ENCODE measurements around the gene HRK. TPM values are rescaled to one million over a fixed set of nuclear protein-coding genes. Genes with fewer than 3 reads are reported as not detected.

The HRK gene
- total RNA-seq = not detected in 2 replicates

DNA sequence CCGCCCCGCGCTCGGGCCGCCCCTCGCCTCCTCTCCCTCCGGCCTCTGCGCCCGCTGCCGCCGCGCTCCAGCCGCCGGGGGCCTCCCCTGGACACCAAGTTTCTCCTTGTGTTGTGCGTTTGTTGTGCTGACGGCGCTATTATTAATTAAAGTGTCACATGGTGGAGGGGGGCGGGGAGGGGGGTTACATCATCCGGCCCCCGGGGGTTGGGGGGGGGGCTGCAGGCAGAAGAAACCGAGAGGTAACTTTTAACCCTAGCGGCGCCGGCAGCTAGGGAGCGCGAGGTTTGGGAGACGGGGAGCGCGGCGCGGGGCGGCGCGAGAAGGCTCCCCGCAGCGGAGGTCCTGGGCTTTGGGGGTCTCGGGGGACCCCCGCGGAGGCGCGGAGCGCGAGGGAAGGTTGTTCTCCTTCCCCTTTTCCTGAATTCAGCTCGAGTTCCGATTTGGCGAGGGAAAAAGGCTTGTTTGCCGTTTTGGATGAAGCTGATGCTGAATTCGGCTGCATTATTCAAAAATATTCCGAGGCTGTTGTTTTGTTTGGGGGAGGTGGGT is at the start of gene HRK:
HRK (minus strand) TSS at position 117 of the 552 bp plus-strand sequence. CDS start 134 bp downstream, outside the sequence.
- intact Hi-C loops (cut with micrococcal nuclease) = no loop called here

DNA sequence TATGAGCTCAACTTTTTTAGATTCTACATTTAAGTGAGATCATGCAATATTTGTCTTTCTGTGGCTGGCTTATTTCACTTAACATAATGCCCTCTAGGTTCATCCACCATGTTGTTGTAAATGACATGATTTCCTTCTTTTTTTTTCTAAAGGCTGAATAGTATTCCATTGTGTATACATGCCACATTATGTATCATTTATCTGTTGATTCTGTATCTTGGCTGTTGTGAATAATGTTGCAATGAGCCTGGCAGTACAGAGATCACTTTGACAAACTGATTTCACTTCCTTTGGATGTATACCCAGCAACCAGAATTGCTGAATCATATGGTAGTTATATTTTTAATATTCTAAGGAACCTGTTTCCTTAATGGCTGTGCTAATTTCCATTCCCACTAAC is 48.6 kb upstream of the HRK start:
- intact Hi-C loops (cut with micrococcal nuclease) = loop anchor here (10.0 kb wide), 1 partner anchor 795 kb away; no protein-coding TSS in a partner anchor

- intact Hi-C loops (cut with micrococcal nuclease) = loop anchor here (10.0 kb wide), 1 partner anchor 794 kb away; no protein-coding TSS in a partner anchor
These were observed 47.3 kb upstream of the HRK start for GRCh38 chr12:116928504-116928903.

- intact Hi-C loops (cut with micrococcal nuclease) = loop anchor here (10.0 kb wide), 1 partner anchor 793 kb away; no protein-coding TSS in a partner anchor
These were observed 46.2 kb upstream of the HRK start for GRCh38 chr12:116927244-116927940.

- intact Hi-C loops (cut with micrococcal nuclease) = loop anchor here (10.0 kb wide), 1 partner anchor 792 kb away; no protein-coding TSS in a partner anchor
These were observed 45.3 kb upstream of the HRK start for GRCh38 chr12:116926283-116927243.

GRCh38 chr12:116924558-116925453 is 43.6 kb upstream of the HRK start:
- intact Hi-C loops (cut with micrococcal nuclease) = loop anchor here (1.0 to 10.0 kb wide), 5 partner anchors 15 to 790 kb away; partner anchors contain the start of genes FBXW8, MAP1LC3B2, RNFT2 and SPRING1

- intact Hi-C loops (cut with micrococcal nuclease) = loop anchor here (1.0 to 10.0 kb wide), 3 partner anchors 38 to 788 kb away; partner anchors contain the start of gene MAP1LC3B2
These were observed 41.1 kb upstream of the HRK start for GRCh38 chr12:116922194-116922897.

- intact Hi-C loops (cut with micrococcal nuclease) = loop anchor here (5.0 to 10.0 kb wide), 2 partner anchors 364 to 786 kb away; partner anchors contain the start of gene MAP1LC3B2
These were observed 39.7 kb upstream of the HRK start for GRCh38 chr12:116920939-116921338.

DNA sequence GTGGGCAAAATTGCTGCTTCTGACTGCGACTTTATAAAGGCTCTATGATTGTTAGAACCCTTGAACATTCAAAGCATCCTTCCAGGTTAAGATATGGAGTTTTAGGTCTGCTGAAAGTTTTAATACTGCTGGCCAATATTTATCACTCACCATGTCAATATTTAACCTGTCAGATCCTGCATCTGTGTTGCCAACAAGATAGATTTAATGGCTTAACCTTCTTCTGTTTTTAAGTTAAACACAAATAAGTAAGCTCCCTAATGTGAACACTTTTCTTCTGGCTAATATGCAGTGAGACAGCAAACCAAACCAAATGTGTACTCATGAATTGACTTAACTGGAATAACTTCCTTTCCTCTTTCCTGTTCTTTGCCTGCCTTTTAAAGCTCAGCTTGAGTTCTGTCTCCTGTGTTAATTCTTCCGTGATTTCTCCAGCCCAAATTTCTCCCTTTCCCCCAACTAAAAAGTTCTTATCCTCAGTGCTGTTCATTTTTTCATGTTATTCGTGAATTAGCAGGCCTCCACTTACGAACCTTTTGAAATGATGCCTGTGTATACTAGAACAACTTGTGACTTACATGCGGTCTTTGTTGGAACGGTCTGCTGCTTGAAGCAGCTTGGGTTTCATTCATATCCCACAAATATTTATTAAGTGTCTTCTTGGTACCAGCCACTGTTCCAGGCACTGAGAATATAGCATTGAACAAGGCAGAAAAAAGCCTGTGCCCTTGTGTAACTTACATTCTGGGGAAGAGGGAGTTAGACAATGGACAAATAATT is 38.7 kb upstream of the HRK start:
- intact Hi-C loops (cut with micrococcal nuclease) = loop anchor here (5.0 to 10.0 kb wide), 2 partner anchors 363 to 785 kb away; partner anchors contain the start of gene MAP1LC3B2

- intact Hi-C loops (cut with micrococcal nuclease) = no loop called here
These were observed 38.0 kb upstream of the HRK start for GRCh38 chr12:116919247-116919661.

DNA sequence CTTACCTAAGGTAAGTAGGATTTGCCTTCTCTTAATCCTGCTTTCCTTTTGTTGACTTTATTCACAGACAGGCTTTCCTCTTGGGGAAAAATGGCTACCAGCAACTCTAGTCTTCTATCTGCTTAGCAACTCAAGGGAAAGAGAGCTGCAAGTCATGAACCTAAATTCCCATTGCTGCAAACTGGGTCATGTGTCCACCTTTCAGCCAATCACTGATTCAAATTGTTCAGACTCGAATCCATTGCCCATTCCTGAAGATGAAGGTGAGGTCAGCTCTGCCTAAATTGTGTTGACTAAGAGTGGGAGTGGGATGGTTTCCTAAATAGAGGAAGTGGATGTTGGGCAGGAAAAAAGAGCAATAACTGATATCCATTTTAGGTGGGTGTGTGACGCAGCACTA is 37.2 kb upstream of the HRK start:
- intact Hi-C loops (cut with micrococcal nuclease) = no loop called here

DNA sequence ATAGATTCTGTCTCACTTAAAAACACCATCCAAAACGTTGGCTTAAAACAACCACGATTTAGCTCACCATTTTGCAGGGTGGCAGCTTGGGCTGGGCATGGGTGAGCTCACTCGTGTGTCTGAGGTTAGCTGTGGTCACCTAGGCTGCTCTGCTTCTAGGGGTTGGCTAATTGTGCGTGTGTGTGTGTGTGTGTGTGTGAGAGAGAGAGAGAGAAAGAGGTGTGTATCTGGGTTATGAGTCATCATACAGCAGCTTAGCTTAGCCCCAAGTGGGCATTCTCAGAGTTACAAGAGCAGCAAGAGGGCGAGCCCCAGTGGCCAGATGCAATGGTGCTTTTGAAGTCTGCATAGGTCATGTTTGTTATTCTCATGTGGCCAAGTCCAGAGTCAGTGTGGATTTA is 35.5 kb upstream of the HRK start:
- intact Hi-C loops (cut with micrococcal nuclease) = no loop called here

DNA sequence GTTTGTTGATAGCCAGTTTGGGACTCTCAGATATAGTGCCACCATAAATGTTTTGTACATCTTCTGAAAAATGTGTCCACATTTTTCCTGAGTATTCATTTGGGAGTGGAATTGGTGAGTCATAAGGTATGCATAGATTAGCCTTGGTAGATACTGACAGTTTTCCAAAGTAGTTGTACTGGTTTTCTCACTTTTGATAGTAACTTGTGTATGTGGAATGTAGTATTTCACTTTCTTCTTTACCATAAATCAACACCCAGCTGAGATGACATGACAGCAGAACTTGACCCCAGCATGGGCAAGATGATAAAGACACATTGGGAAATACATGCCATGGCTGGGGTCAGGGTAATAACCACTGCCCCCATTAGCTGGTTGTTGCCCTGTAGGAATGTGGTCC is 34.9 kb upstream of the HRK start:
- intact Hi-C loops (cut with micrococcal nuclease) = no loop called here

DNA sequence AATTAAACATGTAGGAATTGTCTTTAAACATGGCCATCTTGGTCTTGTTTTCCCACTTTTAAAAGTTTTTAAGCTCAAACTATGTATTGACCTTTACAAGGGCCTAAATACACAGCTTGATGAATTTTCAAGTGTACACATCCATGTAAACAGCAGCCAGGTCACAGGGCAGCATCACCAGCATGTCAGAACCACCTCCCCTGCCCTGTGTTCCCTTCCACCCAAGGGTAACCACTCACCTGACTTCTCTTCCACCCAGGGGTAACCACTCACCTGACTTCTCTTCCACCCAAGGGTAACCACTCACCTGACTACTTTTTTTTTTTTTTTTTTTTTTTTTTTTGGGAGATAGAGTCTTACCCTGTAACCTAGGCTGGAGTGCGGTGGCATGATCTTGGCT is 34.1 kb upstream of the HRK start:
- intact Hi-C loops (cut with micrococcal nuclease) = no loop called here

DNA sequence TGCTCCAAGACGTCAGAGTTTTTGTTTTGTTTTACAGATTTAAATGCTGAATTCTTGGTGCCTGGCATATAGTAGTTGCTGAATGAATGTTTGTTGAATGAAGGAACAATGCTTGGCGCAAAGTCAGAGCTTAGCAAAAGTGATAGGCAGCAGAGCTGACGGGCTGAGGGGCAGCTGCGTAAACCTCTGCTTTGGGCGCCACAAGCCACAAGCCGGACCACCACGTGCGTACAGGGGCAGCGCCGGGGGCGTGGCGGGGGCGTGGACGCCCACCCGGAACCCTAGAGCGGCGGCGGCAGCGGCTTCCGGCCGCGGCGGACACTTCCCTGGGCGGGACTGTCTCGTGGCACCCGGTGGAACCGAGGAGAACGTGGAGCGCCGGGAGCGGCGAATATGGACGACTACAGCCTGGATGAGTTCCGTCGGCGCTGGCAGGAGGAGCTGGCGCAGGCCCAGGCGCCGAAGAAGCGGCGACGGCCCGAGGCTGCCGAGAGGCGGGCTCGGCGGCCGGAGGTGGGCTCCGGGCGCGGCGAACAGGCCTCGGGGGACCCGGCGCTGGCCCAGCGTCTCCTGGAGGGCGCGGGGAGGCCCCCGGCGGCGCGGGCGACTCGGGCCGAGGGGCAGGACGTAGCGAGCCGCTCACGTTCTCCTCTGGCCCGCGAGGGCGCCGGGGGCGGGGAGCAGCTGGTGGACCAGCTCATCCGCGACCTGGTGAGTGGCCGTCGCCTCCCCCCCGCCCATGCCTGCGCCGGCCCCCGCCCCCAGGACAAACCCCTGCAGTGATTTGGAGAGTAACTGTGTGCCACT is 29.6 kb upstream of the HRK start, which contains the start of gene FBXW8:
FBXW8 (plus strand) TSS at position 306 of the 807 bp plus-strand sequence; CDS start at position 394, 88 bp downstream.
- intact Hi-C loops (cut with micrococcal nuclease) = loop anchor here (1.0 kb wide), 1 partner anchor 13 kb away; no protein-coding TSS in a partner anchor

- intact Hi-C loops (cut with micrococcal nuclease) = loop anchor here (1.0 kb wide), 1 partner anchor 14 kb away; no protein-coding TSS in a partner anchor
These were observed 29.0 kb upstream of the HRK start for GRCh38 chr12:116910280-116910644.

GRCh38 chr12:116906285-116906684 is 25.0 kb upstream of the HRK start:
- intact Hi-C loops (cut with micrococcal nuclease) = no loop called here

- intact Hi-C loops (cut with micrococcal nuclease) = no loop called here
These were observed 22.6 kb upstream of the HRK start for GRCh38 chr12:116903818-116904217.

All from T-helper 2 cell treated with Interferon-gamma antibody and Interleukin-4, amounts not matched to agents 100 ng/mL and 5 ng/mL, for 36 hours (primary cell).